ENCODE results near the gene TMED3.
A peak's percentile ranks its signal among the peaks of the same experiment; 100 is the strongest.

Gene TMED3

GRCh38 chr15:79352206-79352605 lies 41.3 kb downstream of the TMED3 start:
- no peaks in the 10 kb centered on the region for H3K36me3 ChIP-seq (ENCODE audit: control insufficient read depth, insufficient read depth, low read length)
- H3K4me1 ChIP-seq (ENCODE audit: control insufficient read depth, insufficient read depth, low read length), result no peaks in the 10 kb centered on the region
- H3K4me3 ChIP-seq (ENCODE audit: low read depth, low read length), result no peak overlapping the region
- no peak overlapping the region for H3K9ac ChIP-seq (ENCODE audit: low read length)
- H3K27ac ChIP-seq (ENCODE audit: low read depth, low read length), result no peak overlapping the region
- no peaks in the 10 kb centered on the region for H3K27me3 ChIP-seq (ENCODE audit: control insufficient read depth, insufficient read depth, low read length)
- H3K9me3 ChIP-seq (ENCODE audit: control insufficient read depth, insufficient read depth, low read depth, low read length), result no peaks in the 10 kb centered on the region

GRCh38 chr15:79357566-79357965 lies 46.7 kb downstream of the TMED3 start:
- no peak overlapping the region for H3K4me3 ChIP-seq (ENCODE audit: low read depth, low read length)
- H3K9ac ChIP-seq (ENCODE audit: low read length), result no peak overlapping the region
- H3K27ac ChIP-seq (ENCODE audit: low read depth, low read length), result no peak overlapping the region
- no peaks in the 10 kb centered on the region for H3K27me3 ChIP-seq (ENCODE audit: control insufficient read depth, insufficient read depth, low read length)
- H3K9me3 ChIP-seq (ENCODE audit: control insufficient read depth, insufficient read depth, low read depth, low read length), result no peaks in the 10 kb centered on the region
- no peaks in the 10 kb centered on the region for H3K36me3 ChIP-seq (ENCODE audit: control insufficient read depth, insufficient read depth, low read length)
- no peaks in the 10 kb centered on the region for H3K4me1 ChIP-seq (ENCODE audit: control insufficient read depth, insufficient read depth, low read length)

- H3K4me1 ChIP-seq (ENCODE audit: control insufficient read depth, insufficient read depth, low read length), result no peaks in the 10 kb centered on the region
- H3K36me3 ChIP-seq (ENCODE audit: control insufficient read depth, insufficient read depth, low read length), result no peaks in the 10 kb centered on the region
- no peaks in the 10 kb centered on the region for H3K27me3 ChIP-seq (ENCODE audit: control insufficient read depth, insufficient read depth, low read length)
- H3K27ac ChIP-seq (ENCODE audit: low read depth, low read length), result no peak overlapping the region
- H3K9ac ChIP-seq (ENCODE audit: low read length), result no peak overlapping the region
- no peak overlapping the region for H3K4me3 ChIP-seq (ENCODE audit: low read depth, low read length)
- H3K9me3 ChIP-seq (ENCODE audit: control insufficient read depth, insufficient read depth, low read depth, low read length), result no peaks in the 10 kb centered on the region
These were observed 47.2 kb downstream of the TMED3 start for GRCh38 chr15:79358069-79358468.

DNA sequence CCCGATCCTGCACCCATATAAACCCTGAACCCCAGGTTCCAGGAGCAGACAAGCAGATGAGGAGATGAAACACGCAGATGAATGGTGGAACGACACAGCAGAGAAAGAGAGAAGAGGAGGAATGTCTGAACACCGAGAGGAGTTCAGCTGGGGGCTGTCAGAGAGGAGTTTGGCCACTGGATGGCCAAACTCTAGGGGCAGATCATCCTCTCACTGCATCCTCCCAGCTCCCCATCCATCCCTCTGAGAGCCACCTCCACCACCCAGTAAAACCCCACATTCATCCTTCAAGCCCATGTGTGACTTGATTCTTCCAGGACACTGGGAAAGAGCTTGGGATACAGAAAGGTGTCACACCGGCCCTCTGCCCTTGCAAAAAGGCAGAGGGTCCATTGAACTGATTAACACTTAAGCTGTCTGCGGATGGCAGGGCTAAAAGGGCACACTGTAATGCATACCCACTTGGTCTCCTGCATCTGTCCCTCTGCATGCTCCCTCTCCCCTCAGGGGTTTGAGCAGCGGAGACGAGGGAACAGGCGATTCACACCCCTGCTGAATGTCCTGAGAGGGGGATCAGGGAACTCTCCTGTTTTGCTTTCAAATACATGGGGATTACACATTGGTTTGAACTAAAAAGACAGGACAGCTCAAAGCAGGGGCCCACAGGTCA lies 53.8 kb downstream of the TMED3 start:
- peak overlapping the region; percentile 40 for H3K9ac ChIP-seq (ENCODE audit: low read length)
- peaks cover 25% of the 10 kb centered on the region for H3K4me1 ChIP-seq (ENCODE audit: control insufficient read depth, insufficient read depth, low read length)
- no peaks in the 10 kb centered on the region for H3K36me3 ChIP-seq (ENCODE audit: control insufficient read depth, insufficient read depth, low read length)
- H3K4me3 ChIP-seq (ENCODE audit: low read depth, low read length), result no peak overlapping the region
- H3K9me3 ChIP-seq (ENCODE audit: control insufficient read depth, insufficient read depth, low read depth, low read length), result no peaks in the 10 kb centered on the region
- no peak overlapping the region for H3K27ac ChIP-seq (ENCODE audit: low read depth, low read length)
- no peaks in the 10 kb centered on the region for H3K27me3 ChIP-seq (ENCODE audit: control insufficient read depth, insufficient read depth, low read length)

GRCh38 chr15:79365765-79366164 lies 54.9 kb downstream of the TMED3 start:
- Histone ChIP-seq H3K4me3 (ENCODE audit: low read depth, low read length) (no peak overlapping the region), H3K9me3 (ENCODE audit: control insufficient read depth, insufficient read depth, low read depth, low read length) (no peaks in the 10 kb centered on the region), H3K27ac (ENCODE audit: low read depth, low read length) (no peak overlapping the region), H3K36me3 (ENCODE audit: control insufficient read depth, insufficient read depth, low read length) (no peaks in the 10 kb centered on the region), H3K4me1 (ENCODE audit: control insufficient read depth, insufficient read depth, low read length) (peaks cover 31% of the 10 kb centered on the region), H3K9ac (ENCODE audit: low read length) (peak overlapping the region; percentile 40), H3K27me3 (ENCODE audit: control insufficient read depth, insufficient read depth, low read length) (no peaks in the 10 kb centered on the region)

- H3K27me3 ChIP-seq (ENCODE audit: control insufficient read depth, insufficient read depth, low read length), result no peaks in the 10 kb centered on the region
- peaks cover 34% of the 10 kb centered on the region for H3K4me1 ChIP-seq (ENCODE audit: control insufficient read depth, insufficient read depth, low read length)
- H3K27ac ChIP-seq (ENCODE audit: low read depth, low read length), result no peak overlapping the region
- no peak overlapping the region for H3K9ac ChIP-seq (ENCODE audit: low read length)
- no peaks in the 10 kb centered on the region for H3K36me3 ChIP-seq (ENCODE audit: control insufficient read depth, insufficient read depth, low read length)
- no peaks in the 10 kb centered on the region for H3K9me3 ChIP-seq (ENCODE audit: control insufficient read depth, insufficient read depth, low read depth, low read length)
- no peak overlapping the region for H3K4me3 ChIP-seq (ENCODE audit: low read depth, low read length)
These were observed 55.8 kb downstream of the TMED3 start for GRCh38 chr15:79366691-79367090.

DNA sequence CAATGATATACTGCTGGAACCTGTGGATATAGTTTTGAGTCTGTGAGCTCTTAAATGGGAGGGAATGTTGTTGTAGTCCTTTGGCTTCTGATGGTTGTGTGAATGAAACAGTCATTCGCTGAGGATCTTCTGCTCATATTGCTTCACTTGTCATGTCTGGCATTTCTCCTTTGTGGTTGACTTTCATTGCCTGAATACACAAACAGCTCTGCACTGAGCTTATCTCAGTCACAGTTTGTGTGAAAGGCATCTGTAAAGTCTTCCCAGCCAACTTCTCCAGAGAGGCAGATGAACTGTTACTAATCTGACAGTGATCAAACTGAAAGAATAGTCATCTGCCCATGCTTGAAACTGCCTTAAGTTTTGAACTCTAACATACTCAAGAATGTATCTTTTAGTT lies 59.8 kb downstream of the TMED3 start:
- Histone ChIP-seq H3K4me3 (ENCODE audit: low read depth, low read length) (no peak overlapping the region; the same call in 1 of the 2 replicates), H3K27ac (ENCODE audit: low read depth, low read length) (peak overlapping the region; percentile 28; the same call in 1 of the 2 replicates), H3K9me3 (ENCODE audit: control insufficient read depth, insufficient read depth, low read depth, low read length) (peaks cover 6% of the 10 kb centered on the region; the same call in 1 of the 2 replicates), H3K9ac (ENCODE audit: low read length) (peak overlapping the region; percentile 23), H3K36me3 (ENCODE audit: control insufficient read depth, insufficient read depth, low read length) (no peaks in the 10 kb centered on the region), H3K27me3 (ENCODE audit: control insufficient read depth, insufficient read depth, low read length) (no peaks in the 10 kb centered on the region), H3K4me1 (ENCODE audit: control insufficient read depth, insufficient read depth, low read length) (peaks cover 24% of the 10 kb centered on the region)

DNA sequence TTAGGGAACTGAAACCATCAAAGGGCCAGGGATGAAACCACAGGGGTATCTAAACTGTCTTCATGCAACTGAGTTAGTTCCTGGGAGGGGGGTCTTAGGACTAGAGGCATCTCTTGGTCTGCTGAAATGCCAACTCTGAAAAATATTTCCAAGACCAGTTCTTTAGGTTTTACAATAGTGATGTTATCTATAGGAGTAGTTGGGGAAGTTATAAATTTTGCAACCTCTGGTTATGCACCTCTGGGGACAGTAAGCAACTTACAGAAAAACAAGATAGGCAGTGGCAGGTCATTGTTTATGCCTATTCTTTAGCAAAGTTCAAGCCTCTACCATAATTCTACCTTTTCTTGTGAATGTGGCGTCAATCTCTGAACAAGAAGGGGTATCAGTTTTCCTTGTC lies 60.7 kb downstream of the TMED3 start:
- H3K9ac ChIP-seq (ENCODE audit: low read length), result no peak overlapping the region
- no peaks in the 10 kb centered on the region for H3K27me3 ChIP-seq (ENCODE audit: control insufficient read depth, insufficient read depth, low read length)
- H3K4me3 ChIP-seq (ENCODE audit: low read depth, low read length), result no peak overlapping the region
- H3K9me3 ChIP-seq (ENCODE audit: control insufficient read depth, insufficient read depth, low read depth, low read length), result peaks cover 6% of the 10 kb centered on the region; the same call in 1 of the 2 replicates
- peak overlapping the region; percentile 28; the same call in 1 of the 2 replicates for H3K27ac ChIP-seq (ENCODE audit: low read depth, low read length)
- H3K4me1 ChIP-seq (ENCODE audit: control insufficient read depth, insufficient read depth, low read length), result peaks cover 24% of the 10 kb centered on the region
- H3K36me3 ChIP-seq (ENCODE audit: control insufficient read depth, insufficient read depth, low read length), result no peaks in the 10 kb centered on the region

DNA sequence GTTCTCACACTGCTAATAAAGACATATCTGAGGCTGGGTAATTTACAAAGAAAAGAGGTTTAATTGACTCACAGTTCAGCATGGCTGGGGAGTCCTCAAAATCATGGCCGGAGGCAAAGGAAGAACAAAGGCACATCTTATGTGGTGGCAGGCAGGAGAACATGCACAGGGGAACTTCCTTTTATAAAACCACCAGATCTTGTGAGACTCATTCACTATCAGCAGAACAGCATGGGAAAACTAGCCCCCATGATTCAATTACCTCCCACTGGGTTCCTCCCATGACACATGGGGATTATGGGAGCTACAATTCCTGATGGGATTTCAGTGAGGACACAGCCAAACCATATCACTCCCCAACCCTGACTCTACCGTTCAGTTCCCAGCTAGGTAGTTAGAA lies 61.5 kb downstream of the TMED3 start:
- no peak overlapping the region for H3K9ac ChIP-seq (ENCODE audit: low read length)
- H3K27me3 ChIP-seq (ENCODE audit: control insufficient read depth, insufficient read depth, low read length), result no peaks in the 10 kb centered on the region
- H3K36me3 ChIP-seq (ENCODE audit: control insufficient read depth, insufficient read depth, low read length), result no peaks in the 10 kb centered on the region
- no peak overlapping the region for H3K27ac ChIP-seq (ENCODE audit: low read depth, low read length)
- peaks cover 6% of the 10 kb centered on the region; the same call in 1 of the 2 replicates for H3K9me3 ChIP-seq (ENCODE audit: control insufficient read depth, insufficient read depth, low read depth, low read length)
- no peak overlapping the region for H3K4me3 ChIP-seq (ENCODE audit: low read depth, low read length)
- peaks cover 24% of the 10 kb centered on the region for H3K4me1 ChIP-seq (ENCODE audit: control insufficient read depth, insufficient read depth, low read length)

Data from HUES6 (cell line).